CMK (cell line): ENCODE data around the gene ADGRV1.
"Not testable (repeated sequence)": the region's sequence is repeated elsewhere in the genome, so short reads cannot be mapped to it uniquely, and the experiment has no call there.

Source experiments
- DNase-seq: peaks from one replicate; pipeline ENCODE4 v3.0.0-alpha.2; 2010; ENCODE audit warnings: low read depth

ADGRV1 gene

DNA sequence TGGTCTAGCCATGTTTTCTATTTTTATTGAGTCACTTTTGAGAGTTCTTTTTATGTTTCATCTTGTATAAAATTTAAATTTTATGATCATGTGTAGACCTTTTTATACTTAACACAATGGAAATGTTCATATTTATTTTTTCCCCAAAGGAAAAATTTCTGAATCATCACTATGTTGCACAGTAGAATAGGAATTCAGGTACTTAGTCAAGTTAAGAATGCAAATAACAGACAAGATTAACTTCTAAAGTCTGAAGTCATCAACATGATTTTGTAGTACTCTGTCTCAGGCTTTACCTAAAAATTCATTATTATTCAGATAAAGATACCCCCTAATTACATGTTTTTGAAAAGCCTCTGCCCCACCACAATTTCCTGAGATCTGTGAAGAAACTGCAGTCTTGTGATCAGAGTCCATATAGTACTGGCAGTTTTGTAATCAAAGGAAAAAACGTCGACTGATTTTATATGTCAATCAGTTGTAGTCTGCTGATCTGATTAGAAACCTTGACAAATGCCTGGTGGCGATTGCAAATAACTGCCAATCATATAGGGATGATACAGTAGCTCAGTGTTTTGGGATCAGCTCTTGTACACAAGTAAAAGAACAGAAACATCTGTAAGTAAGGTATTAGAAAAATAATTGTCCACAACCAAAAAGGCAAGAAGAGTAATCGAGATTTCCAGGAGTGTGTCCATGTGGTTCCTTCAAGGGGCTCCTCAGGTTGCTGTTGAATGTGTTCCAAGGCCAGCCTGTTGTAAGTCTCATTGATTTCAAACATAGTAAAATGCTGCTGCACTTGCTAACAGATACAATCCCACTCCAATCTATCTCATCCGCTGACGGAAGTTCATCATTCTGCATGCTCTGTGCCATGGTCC lies 472.2 kb downstream of the ADGRV1 start:
- no peak for DNase-seq

- DNase-seq = no peak
These were observed 472.8 kb downstream of the ADGRV1 start for GRCh38 chr5:91031402-91031752.

DNA sequence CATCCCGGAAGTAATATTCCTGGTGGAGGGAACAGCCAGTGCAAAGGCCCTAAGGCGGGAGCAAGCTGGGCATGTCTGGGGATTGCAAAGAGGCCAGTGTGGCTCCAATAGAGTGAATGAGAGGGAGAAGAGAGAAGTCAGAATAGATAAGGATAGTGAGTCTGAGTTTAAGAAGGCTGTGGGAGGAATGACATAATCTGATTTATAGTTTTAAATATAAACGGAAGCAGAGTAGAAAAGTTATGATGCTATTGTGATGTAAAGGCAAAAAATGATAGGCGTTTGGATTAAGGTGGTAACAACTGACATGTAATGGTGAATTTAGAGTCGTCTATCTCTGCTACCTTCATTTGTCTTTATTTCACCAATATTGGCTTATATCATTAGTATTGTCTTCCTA lies 473.5 kb downstream of the ADGRV1 start:
- no peak for DNase-seq

DNA sequence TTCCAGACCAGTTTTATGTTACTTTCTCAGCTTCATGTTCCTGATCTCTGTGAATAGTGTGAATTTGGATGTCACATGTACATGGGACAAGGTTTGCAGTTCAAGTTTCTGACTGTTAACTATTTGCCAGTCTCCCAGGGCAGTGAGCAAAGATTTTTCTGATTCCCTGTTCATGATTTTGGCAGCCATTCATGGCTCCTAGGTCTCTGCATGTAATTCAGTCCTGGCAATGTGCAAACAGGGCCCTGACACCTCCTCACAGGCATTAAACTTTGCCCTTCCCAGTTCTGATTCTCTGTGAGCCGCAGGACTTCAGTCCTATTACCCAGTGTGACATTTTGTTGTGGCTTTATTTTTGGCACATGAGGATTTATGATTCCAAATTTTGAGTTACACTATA lies 474.8 kb downstream of the ADGRV1 start:
- no peak for DNase-seq

- no peak for DNase-seq
These were observed 479.7 kb downstream of the ADGRV1 start for GRCh38 chr5:91038180-91038808.

DNA sequence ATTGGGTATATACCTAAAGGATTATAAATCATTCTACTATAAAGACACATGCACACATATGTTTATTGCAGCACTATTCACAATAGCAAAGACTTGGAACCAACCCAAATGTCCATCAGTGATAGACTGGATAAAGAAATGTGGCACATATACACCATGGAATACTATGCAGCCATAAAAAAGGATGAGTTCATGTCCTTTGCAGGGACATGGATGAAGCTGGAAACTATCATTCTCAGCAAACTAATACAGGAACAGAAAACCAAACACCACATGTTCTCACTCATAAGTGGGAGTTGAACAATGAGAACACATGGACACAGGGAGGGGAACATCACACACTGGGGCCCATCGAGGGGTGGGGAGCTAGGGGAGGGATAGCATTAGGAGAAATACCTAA lies 482.5 kb downstream of the ADGRV1 start:
- not testable (repeated sequence) for DNase-seq

DNA sequence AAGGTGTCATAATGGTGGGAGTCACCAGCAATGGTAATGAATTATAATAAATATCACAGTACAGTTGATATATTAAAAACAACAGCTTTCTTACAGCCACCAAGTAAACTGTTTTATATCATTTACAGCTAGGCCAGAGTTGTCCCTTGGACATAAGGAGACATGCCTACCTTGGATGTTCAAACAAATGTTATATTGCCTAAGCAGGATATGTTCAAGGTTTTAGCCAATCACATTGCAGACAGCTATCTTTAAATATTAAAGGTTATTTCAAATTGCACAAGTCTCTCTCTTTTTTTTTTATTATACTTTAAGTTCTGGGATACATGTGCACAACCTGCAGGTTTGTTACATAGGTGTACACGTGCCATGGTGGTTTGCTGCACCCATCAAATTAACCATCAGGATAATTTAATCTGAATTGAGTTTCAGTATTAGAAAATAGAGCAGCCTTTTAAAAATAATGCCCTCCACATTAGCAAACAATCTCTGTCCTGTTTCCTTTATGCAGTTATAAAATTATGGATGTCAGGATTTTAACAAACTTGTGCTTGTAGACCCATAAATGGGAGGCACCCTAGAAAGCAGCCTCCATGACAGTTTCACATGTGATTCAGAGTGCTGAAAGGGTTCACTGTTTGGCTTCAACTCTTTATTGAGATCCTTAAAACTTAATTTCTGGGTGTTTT lies 483.8 kb downstream of the ADGRV1 start:
- DNase-seq = no peak

DNA sequence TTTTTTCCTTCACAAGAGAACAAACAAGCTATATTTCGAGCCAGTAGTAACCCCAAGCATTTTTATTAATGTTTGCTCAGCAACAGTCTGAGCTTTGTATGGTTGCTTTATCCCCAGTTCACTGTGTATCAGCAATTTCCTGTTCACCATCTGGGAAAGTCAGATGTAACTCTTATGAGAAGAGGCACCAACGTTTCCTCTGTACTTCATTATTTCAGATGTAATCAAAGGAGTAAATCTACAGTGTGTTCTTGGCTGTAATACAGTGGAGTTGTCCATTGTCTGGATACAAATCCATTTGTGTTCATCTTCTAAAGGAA lies 484.3 kb downstream of the ADGRV1 start:
- no peak for DNase-seq

GRCh38 chr5:91048073-91048472 lies 489.5 kb downstream of the ADGRV1 start:
- no peak for DNase-seq

GRCh38 chr5:91049112-91049511 lies 490.5 kb downstream of the ADGRV1 start:
- no peak for DNase-seq

DNA sequence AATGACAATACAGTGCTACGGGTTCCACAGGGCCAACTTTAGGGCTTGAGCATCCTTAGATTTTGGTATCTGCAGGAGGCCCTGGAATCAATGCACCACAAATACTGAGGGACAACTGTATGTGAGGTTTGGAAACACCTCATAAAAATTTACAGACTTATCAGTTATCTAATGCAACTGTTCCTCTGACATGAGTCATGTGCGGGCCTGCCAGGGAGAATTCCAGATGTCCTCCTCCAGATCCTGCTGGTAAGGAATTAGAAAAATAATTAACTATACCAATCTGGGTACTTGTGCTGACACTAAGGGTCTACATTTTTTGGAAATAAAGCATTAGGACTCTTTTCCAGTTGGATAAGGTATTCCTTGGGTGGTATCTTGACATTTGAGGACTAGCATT lies 491.2 kb downstream of the ADGRV1 start:
- no peak for DNase-seq

- not testable (repeated sequence) for DNase-seq
These were observed 493.8 kb downstream of the ADGRV1 start for GRCh38 chr5:91052411-91052810.

- DNase-seq = no peak
These were observed 494.6 kb downstream of the ADGRV1 start for GRCh38 chr5:91052977-91053740.

GRCh38 chr5:91053741-91054025 lies 495.1 kb downstream of the ADGRV1 start:
- no peak for DNase-seq

DNA sequence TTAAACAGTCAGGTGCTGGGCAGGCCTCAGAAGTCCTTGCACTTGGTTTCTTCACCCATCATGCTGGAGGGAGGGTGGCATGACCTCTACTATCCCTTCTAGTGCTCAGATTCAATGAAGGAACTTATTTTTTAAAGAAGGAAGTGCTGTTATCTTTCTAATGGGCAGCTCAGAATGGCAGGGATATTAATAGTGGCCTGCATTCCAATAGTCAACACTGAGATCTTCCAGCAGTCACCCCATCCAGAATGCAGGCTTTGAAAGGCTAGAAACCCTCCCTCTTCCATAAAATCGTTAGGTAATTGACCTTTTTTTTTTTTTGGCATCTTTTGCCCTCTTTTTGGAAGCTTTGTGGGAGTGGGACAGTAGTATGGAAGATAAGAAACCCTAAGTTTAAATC lies 499.6 kb downstream of the ADGRV1 start:
- DNase-seq = no peak

- DNase-seq = no peak
These were observed 500.0 kb downstream of the ADGRV1 start for GRCh38 chr5:91058575-91058974.

DNA sequence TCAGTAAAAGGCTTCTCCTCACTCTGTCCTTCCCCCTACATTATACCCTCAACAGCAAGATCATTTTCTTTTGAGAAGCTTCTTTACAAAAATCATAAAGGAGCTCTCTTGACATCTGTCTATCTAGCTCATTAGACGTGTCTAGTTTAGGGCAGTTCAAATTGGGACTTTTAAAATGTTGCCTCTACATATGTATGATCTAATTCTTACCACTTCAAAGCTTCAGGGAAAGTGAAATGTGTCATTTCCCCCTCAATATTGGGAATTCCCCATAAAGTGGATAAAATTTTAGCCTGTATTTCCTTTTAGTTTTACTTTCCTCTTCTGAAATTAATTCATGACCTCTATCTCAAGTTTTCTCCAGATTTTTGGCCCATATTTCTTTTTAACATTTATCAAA lies 500.8 kb downstream of the ADGRV1 start:
- DNase-seq = no peak

GRCh38 chr5:91061094-91061493 lies 502.5 kb downstream of the ADGRV1 start:
- no peak for DNase-seq

DNA sequence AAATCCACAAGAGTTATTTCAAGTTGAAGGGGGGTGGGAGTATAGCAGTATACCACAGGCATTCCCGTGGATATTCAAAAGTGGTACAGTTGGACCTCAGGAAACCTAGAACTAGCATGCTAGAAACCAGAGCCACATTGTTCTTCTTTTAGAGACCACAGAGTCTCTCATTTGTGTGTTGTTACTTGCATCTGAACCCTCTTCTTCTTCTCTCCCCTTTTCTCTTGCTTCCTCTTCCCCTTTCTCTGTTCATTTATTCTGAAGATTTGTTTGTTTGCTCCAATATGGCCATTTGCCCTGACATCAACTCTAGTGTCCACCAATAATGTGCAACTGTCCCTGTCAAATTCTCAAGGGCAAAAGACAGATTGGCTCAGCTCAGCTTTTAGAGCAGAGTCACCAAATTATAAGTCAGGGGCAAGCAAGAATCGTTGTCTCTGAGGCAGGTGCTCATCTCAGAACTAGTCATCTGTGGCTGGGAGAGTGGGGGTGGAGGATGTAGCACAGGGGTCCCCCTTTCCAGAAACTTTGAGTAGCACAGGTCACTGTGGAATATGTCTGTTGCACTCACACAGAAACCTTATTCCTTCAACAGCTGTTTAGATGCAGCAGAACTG lies 503.5 kb downstream of the ADGRV1 start:
- no peak for DNase-seq

- not testable (repeated sequence) for DNase-seq
These were observed 504.6 kb downstream of the ADGRV1 start for GRCh38 chr5:91063098-91063690.

- no peak for DNase-seq
These were observed 506.9 kb downstream of the ADGRV1 start for GRCh38 chr5:91065496-91065895.

GRCh38 chr5:91069364-91069763 lies 510.8 kb downstream of the ADGRV1 start:
- no peak for DNase-seq
